Skeletal muscle satellite cell (primary cell): Measurements from ENCODE around the gene METTL27. TPM values are rescaled to one million over a fixed set of nuclear protein-coding genes. Genes with fewer than 3 reads are reported as not detected.
"Not testable (repeated sequence)": the region's sequence is repeated elsewhere in the genome, so short reads cannot be mapped to it uniquely, and the experiment has no call there.

Experiments used
- H3K27me3 ChIP-seq: 2 replicates; pipeline ENCODE4 v1.7.0; 2013; ENCODE audit warnings: low read length; ENCODE audit not compliant: control insufficient read depth, insufficient read depth
- H3K36me3 ChIP-seq: 2 replicates; pipeline ENCODE4 v1.7.0; 2013; ENCODE audit warnings: mild to moderate bottlenecking, control low read depth, low read length; ENCODE audit not compliant: insufficient read depth
- H3K4me1 ChIP-seq: 2 replicates; pipeline ENCODE4 v1.7.0; 2013; ENCODE audit warnings: low read length; ENCODE audit not compliant: control insufficient read depth, insufficient read depth
- H3K4me2 ChIP-seq: 2 replicates; pipeline ENCODE4 v1.7.0; 2013; ENCODE audit warnings: mild to moderate bottlenecking, low read length
- H3K4me3 ChIP-seq: 2 replicates; pipeline ENCODE4 v1.7.0; 2013; ENCODE audit warnings: low read length
- H3K9ac ChIP-seq: 2 replicates; pipeline ENCODE4 v1.7.0; 2013; ENCODE audit warnings: mild to moderate bottlenecking, low read depth, low read length, moderate library complexity
- H3K9me3 ChIP-seq: replicated peaks from 2 replicates; pipeline ENCODE4 v1.7.0; 2013; ENCODE audit warnings: mild to moderate bottlenecking, control low read depth, low read length
- total RNA-seq: library from RNA; depleted of rRNA; stranded (reverse); fragments of >200 nt; gene quantifications from 2 replicates; pipeline ENCODE4 v1.2.3, GENCODE V29; 2012; rRNA removed

The METTL27 gene, protein sequence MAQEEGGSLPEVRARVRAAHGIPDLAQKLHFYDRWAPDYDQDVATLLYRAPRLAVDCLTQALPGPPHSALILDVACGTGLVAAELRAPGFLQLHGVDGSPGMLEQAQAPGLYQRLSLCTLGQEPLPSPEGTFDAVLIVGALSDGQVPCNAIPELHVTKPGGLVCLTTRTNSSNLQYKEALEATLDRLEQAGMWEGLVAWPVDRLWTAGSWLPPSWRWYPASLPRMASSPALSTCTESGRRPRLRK
- total RNA-seq, result 2.5 and 13.3 TPM in 2 replicates

DNA sequence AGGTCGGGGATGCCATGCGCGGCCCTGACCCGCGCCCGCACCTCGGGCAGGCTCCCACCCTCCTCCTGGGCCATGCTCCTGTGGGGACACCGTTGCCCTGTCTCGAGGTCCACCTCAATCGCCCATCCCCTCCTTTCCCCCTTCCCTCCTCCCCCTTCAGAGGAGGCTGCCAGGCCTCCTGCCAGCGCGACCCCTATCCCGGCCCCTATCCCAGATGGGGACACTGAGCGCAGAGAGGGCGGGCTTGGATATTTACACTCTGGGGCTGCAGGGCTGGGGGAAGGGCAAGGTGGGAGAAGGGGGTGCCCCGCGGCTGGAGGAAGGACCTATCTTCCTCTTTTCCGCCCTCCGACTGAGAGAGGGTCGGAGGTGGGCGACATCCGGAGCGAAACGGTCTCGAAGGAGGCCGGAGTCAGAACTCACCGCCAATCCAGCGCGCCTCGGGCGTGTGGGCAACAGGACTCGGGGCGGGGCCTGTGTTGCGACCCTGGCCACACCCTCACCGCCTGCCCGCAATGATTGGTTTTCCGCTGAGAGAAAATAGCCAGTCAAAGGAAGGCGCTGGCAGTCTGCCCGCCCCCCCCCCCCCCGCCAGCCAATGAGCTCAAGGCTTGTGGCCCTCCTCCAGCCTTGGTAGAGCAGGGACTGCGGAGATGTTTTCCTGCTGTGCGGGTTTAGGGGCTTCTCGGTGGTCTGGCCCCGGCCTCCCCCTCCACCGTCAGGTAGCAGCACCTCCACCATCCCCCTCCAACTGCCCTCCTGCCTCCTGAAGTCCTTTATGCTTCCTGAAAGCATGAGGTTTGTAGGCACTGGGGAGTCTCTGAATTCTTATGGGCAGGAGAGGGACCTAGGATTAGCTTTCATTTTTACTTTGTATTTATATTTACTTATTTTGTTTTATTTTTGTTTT, at the start of gene METTL27:
TSS of gene METTL27 (minus strand) at position 450 of the 910 bp plus-strand sequence. CDS start at position 74, 376 bp downstream.
- Histone ChIP-seq H3K9me3 (no peaks in the 10 kb centered on the region), H3K27me3 (no peaks in the 10 kb centered on the region), H3K9ac (peak within 1 kb of the TSS; percentile 86)

DNA sequence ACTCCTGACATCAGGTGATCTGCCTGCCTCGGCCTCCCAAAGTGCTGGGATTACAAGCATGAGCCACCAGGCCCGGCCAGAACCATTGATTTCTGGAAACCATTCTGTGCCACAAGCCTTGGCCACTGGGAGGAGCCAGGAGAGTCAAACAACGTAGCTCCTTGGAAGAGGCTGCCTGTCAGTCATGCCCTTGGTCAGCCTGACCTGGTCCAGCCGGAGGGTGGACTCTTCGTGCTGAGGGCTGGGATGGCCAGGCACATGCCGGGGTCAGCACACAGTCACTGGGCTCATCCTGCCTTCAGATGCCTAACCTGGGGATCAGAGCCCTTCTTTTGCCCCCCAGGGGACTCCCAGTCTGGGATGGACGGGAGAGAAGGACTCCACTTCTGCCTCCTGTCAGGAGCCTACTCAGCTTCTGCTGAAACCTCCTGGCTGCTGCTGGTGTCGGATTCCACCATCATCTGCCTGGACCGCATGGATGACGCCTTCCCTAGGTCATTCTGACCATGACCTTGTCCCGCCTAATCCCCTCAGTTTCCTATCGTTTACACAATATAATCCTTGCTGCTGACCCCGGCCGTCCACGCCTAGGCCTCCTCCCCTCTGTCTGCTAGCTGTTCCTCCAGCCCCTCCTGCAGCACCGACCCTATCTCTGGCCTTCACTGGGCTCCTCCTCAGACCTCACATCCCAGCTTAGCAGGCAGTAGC, 49.0 kb upstream of the METTL27 start:
- no peaks in the 10 kb centered on the region for H3K36me3 ChIP-seq
- no peaks in the 10 kb centered on the region for H3K9me3 ChIP-seq
- no peak overlapping the region for H3K4me2 ChIP-seq
- peak overlapping the region; percentile 14 for H3K9ac ChIP-seq
- peaks cover 57% of the 10 kb centered on the region for H3K4me1 ChIP-seq
- H3K4me3 ChIP-seq, result no peak overlapping the region
- H3K27me3 ChIP-seq, result no peaks in the 10 kb centered on the region

More for the DNA sequence above, at the start of gene METTL27:
- Histone ChIP-seq H3K36me3 (no peaks in the 10 kb centered on the region), H3K4me2 (peak within 1 kb of the TSS; percentile 99), H3K4me1 (peaks cover 25% of the 10 kb centered on the region), H3K4me3 (peak within 1 kb of the TSS; percentile 92)

GRCh38 chr7:73890555-73891147, 48.3 kb upstream of the METTL27 start:
- H3K4me3 ChIP-seq, result no peak overlapping the region
- H3K36me3 ChIP-seq, result no peaks in the 10 kb centered on the region
- no peaks in the 10 kb centered on the region for H3K9me3 ChIP-seq
- no peak overlapping the region for H3K9ac ChIP-seq
- peaks cover 53% of the 10 kb centered on the region for H3K4me1 ChIP-seq
- H3K27me3 ChIP-seq, result no peaks in the 10 kb centered on the region
- H3K4me2 ChIP-seq, result no peak overlapping the region

DNA sequence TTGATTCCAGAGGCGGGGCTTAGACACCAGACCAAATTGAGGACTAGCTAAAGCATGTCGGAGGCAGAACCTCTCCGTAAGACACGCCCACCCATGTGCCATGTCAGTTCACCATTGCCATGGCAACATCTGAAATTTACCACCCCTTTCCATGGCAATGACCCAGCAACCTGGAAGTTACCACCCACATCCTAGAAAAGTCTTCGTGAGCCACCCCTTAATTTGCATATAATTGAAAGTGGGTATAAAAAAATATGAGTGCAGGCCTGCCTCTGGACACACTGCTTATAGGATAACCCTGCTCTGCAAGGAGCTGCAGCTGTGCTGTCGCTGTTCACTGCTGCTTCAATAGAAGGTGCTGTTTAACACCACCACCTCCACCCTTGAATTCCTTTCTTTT, 46.6 kb upstream of the METTL27 start:
- Histone ChIP-seq H3K9ac (no peak overlapping the region), H3K4me1 (peaks cover 37% of the 10 kb centered on the region), H3K27me3 (no peaks in the 10 kb centered on the region), H3K9me3 (no peaks in the 10 kb centered on the region), H3K4me3 (no peak overlapping the region), H3K36me3 (no peaks in the 10 kb centered on the region), H3K4me2 (no peak overlapping the region)

- peaks cover 25% of the 10 kb centered on the region for H3K4me1 ChIP-seq
- H3K27me3 ChIP-seq, result no peaks in the 10 kb centered on the region
- H3K4me3 ChIP-seq, result no peak overlapping the region
- no peak overlapping the region for H3K9ac ChIP-seq
- H3K9me3 ChIP-seq, result no peaks in the 10 kb centered on the region
- H3K36me3 ChIP-seq, result no peaks in the 10 kb centered on the region
- no peak overlapping the region for H3K4me2 ChIP-seq
Measured at GRCh38 chr7:73887762-73888161, 45.4 kb upstream of the METTL27 start.

DNA sequence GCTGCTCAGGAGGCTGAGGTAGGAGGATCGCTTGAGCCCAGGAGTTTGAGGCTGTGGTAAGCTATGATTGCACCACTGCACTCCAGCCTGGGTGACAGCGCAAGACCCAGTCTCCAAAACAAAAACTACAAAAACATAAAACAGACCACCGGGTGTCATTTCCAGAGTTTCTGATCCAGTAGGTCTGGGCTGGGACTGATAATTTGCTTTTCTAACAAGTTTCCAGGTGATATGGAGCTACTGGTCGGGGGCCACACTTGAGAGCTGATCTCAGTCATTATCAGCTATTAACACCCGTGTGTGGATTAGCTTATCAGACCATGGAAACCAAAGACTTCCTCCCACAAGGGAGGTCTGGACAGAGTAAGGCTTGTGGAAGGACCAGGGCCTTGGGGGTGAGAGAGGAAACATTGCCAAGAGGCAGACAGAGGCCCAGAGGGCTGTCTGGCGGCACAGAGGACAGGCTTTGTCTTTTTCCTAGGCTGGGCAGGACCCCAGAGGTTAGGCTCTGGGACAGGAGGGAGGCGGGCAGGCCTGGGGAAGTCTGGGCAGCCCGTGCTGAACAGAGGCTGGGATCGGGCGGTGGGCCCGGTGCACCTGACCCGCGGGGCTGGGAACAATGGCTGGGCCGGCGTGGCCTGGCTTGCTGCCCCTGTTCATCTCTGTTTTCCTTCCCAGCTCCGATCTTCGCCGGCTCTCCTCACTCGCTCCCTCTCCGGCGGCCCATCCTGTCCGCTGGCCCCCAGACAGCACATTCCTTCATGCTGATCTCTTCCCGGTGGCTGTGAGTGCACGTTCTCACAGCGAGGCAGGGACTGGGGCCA, 43.9 kb upstream of the METTL27 start:
- Histone ChIP-seq H3K4me3 (no peak overlapping the region), H3K36me3 (no peaks in the 10 kb centered on the region), H3K27me3 (peaks cover 9% of the 10 kb centered on the region)

GRCh38 chr7:73885433-73885974, 43.2 kb upstream of the METTL27 start:
- H3K9ac ChIP-seq, result no peak overlapping the region
- no peak overlapping the region for H3K4me3 ChIP-seq
- no peaks in the 10 kb centered on the region for H3K36me3 ChIP-seq
- H3K4me2 ChIP-seq, result no peak overlapping the region
- no peaks in the 10 kb centered on the region for H3K9me3 ChIP-seq
- peaks cover 14% of the 10 kb centered on the region for H3K27me3 ChIP-seq
- H3K4me1 ChIP-seq, result peaks cover 15% of the 10 kb centered on the region

More for the DNA sequence above, 43.9 kb upstream of the METTL27 start:
- Histone ChIP-seq H3K4me2 (peak overlapping the region; percentile 66), H3K9me3 (no peaks in the 10 kb centered on the region), H3K4me1 (peaks cover 11% of the 10 kb centered on the region), H3K9ac (peak overlapping the region; percentile 69)

DNA sequence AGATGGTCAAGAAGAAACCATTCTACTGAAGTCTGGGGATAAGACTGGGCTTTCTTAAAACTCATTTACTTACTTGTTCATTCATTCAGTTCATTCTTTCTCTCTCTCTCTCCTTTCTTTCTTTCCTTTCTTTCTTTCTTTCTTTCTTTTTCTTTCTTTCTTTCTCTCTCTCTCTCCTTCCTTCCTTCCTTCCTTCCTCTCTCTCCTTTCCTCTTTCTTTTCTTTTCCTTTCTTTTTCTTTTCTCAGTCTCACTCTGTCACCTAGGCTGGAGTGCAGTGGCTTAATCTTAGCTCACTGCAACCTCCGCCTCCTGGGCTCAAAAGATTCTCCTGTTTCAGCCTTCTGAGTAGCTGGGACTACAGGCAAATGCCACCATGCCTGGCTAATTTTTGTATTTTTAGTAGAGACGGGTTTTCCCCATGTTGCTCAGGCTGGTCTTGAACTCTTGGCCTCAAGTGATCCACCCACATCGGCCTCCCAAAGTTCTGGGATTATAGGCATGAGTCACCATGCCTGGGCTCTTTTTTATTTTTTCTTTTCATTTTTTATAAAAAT, 42.6 kb upstream of the METTL27 start:
- Histone ChIP-seq H3K27me3 (peaks cover 19% of the 10 kb centered on the region), H3K4me1 (peaks cover 21% of the 10 kb centered on the region)
- not testable (repeated sequence) for H3K9ac ChIP-seq, H3K4me3 ChIP-seq, H3K9me3 ChIP-seq, H3K4me2 ChIP-seq, H3K36me3 ChIP-seq

- H3K4me1 ChIP-seq, result peaks cover 25% of the 10 kb centered on the region
- peaks cover 22% of the 10 kb centered on the region for H3K27me3 ChIP-seq
- no peak overlapping the region for H3K4me3 ChIP-seq
- H3K9ac ChIP-seq, result no peak overlapping the region
- no peaks in the 10 kb centered on the region for H3K36me3 ChIP-seq
- no peak overlapping the region for H3K4me2 ChIP-seq
- H3K9me3 ChIP-seq, result no peaks in the 10 kb centered on the region
Measured at GRCh38 chr7:73882047-73882402, 39.7 kb upstream of the METTL27 start.

- Histone ChIP-seq H3K4me3 (no peak overlapping the region), H3K9me3 (no peaks in the 10 kb centered on the region), H3K4me2 (no peak overlapping the region), H3K36me3 (no peaks in the 10 kb centered on the region), H3K27me3 (peaks cover 23% of the 10 kb centered on the region), H3K4me1 (peaks cover 20% of the 10 kb centered on the region), H3K9ac (no peak overlapping the region)
Measured at GRCh38 chr7:73881352-73882046, 39.2 kb upstream of the METTL27 start.
